IMR-90 (cell line): ENCODE results near the gene ABCA5. TPM values are rescaled to one million over a fixed set of nuclear protein-coding genes. Genes with fewer than 3 reads are reported as not detected.

Experiments used
- ATAC-seq: fragments of 200-7000 bp; cut with Tn5 transposase; 2 replicates; pipeline ENCODE4 v1.9.1; 2020; ENCODE audit warnings: low read depth, mild to moderate bottlenecking, moderate library complexity
- BruUV-seq: library from RNA; stranded (reverse); fragments of 400-500 nt; replicated peaks from 2 replicates; lab custom pipeline; 2021; lab: Mats Ljungman, UMichigan
- CTCF ChIA-PET: fragments of 300-600 bp; formaldehyde crosslinking; extraction: SDS; loops from one replicate; lab custom pipeline; 2021; ENCODE audit warnings: antibody characterized with exemption; lab: Yijun Ruan, JAX
- POLR2A ChIA-PET: fragments of 300-600 bp; sonication (Branson Sonifier 250); formaldehyde crosslinking; loops from one replicate; lab custom pipeline; 2022; ENCODE audit warnings: antibody characterized with exemption; ENCODE audit not compliant: unreplicated experiment; lab: Charles Lee
- DNase-seq: peaks from one replicate; pipeline ENCODE4 v3.0.0; 2013
- H2AFZ ChIP-seq: replicated peaks from 2 replicates; pipeline ENCODE3; 2013; ENCODE audit warnings: low read length, mild to moderate bottlenecking; ENCODE audit not compliant: poor library complexity
- H2AK5ac ChIP-seq: 2 replicates; pipeline ENCODE4 v1.6.1; 2013; ENCODE audit warnings: low read depth, low read length, inconsistent platforms
- H2AK9ac ChIP-seq: replicated peaks from 2 replicates; pipeline ENCODE3; 2013; ENCODE audit warnings: mild to moderate bottlenecking, low read depth, low read length, moderate library complexity; ENCODE audit not compliant: poor library complexity
- H2BK120ac ChIP-seq: 2 replicates; pipeline ENCODE4 v1.6.1; 2013; ENCODE audit warnings: low read depth, low read length, inconsistent platforms
- H2BK15ac ChIP-seq: 3 replicates; pipeline ENCODE4 v1.6.1; 2013; ENCODE audit warnings: low read depth, low read length, inconsistent platforms
- H2BK20ac ChIP-seq: 2 replicates; pipeline ENCODE4 v1.6.1; 2013; ENCODE audit warnings: low read depth, mild to moderate bottlenecking, inconsistent platforms, low read length, moderate library complexity
- H2BK5ac ChIP-seq: 2 replicates; pipeline ENCODE4 v1.6.1; 2013; ENCODE audit warnings: mild to moderate bottlenecking, low read depth, low read length, inconsistent platforms; ENCODE audit not compliant: poor library complexity, severe bottlenecking
- H3K14ac ChIP-seq: replicated peaks from 2 replicates; pipeline ENCODE4 v1.6.1; 2013; ENCODE audit warnings: low read depth, low read length, inconsistent platforms
- H3K18ac ChIP-seq: 2 replicates; pipeline ENCODE4 v1.6.1; 2013; ENCODE audit warnings: low read depth, low read length, control low read depth
- H3K23ac ChIP-seq: 2 replicates; pipeline ENCODE4 v1.6.1; 2013; ENCODE audit warnings: low read depth, low read length, inconsistent platforms
- H3K27ac ChIP-seq: 2 replicates; pipeline ENCODE4 v1.5.1; 2013; ENCODE audit warnings: mild to moderate bottlenecking, control low read depth, low read length; ENCODE audit not compliant: insufficient read depth
- H3K27me3 ChIP-seq: 2 replicates; pipeline ENCODE4 v1.6.1; 2013; ENCODE audit warnings: low read length; ENCODE audit not compliant: control insufficient read depth, insufficient read depth
- H3K36me3 ChIP-seq: 2 replicates; pipeline ENCODE4 v1.6.1; 2013; ENCODE audit warnings: low read length, mixed read lengths; ENCODE audit not compliant: control insufficient read depth, insufficient read depth
- H3K4ac ChIP-seq: 2 replicates; pipeline ENCODE4 v1.6.1; 2013; ENCODE audit warnings: low read depth, low read length, inconsistent platforms
- H3K4me1 ChIP-seq: 2 replicates; pipeline ENCODE4 v1.6.1; 2013; ENCODE audit warnings: low read length, mixed read lengths; ENCODE audit not compliant: control insufficient read depth, insufficient read depth
- H3K4me2 ChIP-seq: 2 replicates; pipeline ENCODE4 v1.6.1; 2013; ENCODE audit warnings: low read depth, mild to moderate bottlenecking, control low read depth, low read length, moderate library complexity
- H3K4me3 ChIP-seq: 2 replicates; pipeline ENCODE4 v1.5.1; 2013; ENCODE audit warnings: low read depth, mild to moderate bottlenecking, control low read depth, low read length, moderate library complexity; ENCODE audit not compliant: insufficient read depth
- H3K56ac ChIP-seq: 2 replicates; pipeline ENCODE4 v1.6.1; 2013; ENCODE audit warnings: low read length, inconsistent platforms; ENCODE audit not compliant: insufficient read depth; ENCODE audit errors: extremely low read depth
- H3K79me1 ChIP-seq, 2 experiments: 2 replicates each; pipeline ENCODE4 v1.6.1; 2013; ENCODE audit warnings: low read length in 2 of 2, inconsistent platforms in 1 of 2, low read depth in 1 of 2
- H3K9ac ChIP-seq: 2 replicates; pipeline ENCODE4 v1.6.1; 2013; ENCODE audit warnings: low read depth, low read length, control low read depth
- H3K9me1 ChIP-seq: 2 replicates; pipeline ENCODE4 v1.6.1; 2013; ENCODE audit warnings: low read length, inconsistent platforms; ENCODE audit not compliant: insufficient read depth
- H3K9me3 ChIP-seq: 2 replicates; pipeline ENCODE4 v1.6.1; 2013; ENCODE audit warnings: low read length; ENCODE audit not compliant: control insufficient read depth, insufficient read depth
- H4K20me1 ChIP-seq: 2 replicates; pipeline ENCODE4 v1.6.1; 2013; ENCODE audit warnings: low read length, inconsistent platforms; ENCODE audit not compliant: insufficient read depth
- H4K5ac ChIP-seq: 2 replicates; pipeline ENCODE4 v1.6.1; 2013; ENCODE audit warnings: mild to moderate bottlenecking, low read depth, low read length, control low read depth
- H4K8ac ChIP-seq, 2 experiments: 2 replicates each; pipeline ENCODE4 v1.6.1; 2013; ENCODE audit warnings: low read depth in 2 of 2, low read length in 2 of 2, control low read depth in 1 of 2, inconsistent platforms in 1 of 2
- H4K91ac ChIP-seq: 2 replicates; pipeline ENCODE4 v1.6.1; 2013; ENCODE audit warnings: low read depth, low read length, inconsistent platforms; ENCODE audit not compliant: insufficient read depth
- BHLHE40 ChIP-seq: fragments of 150-350 bp; IDR thresholded peaks from 2 replicates; pipeline ENCODE4 v1.6.1; 2016; ENCODE audit warnings: mild to moderate bottlenecking, low read depth, low read length
- CEBPB ChIP-seq: IDR thresholded peaks from 2 replicates; pipeline ENCODE4 v1.6.1; 2012; ENCODE audit warnings: low read depth, low read length, improper control_type of control experiment
- CHD1 ChIP-seq: IDR thresholded peaks from 2 replicates; pipeline ENCODE4 v1.6.1; 2012; ENCODE audit warnings: low read depth, low read length, improper control_type of control experiment
- FOS ChIP-seq: fragments of 150-350 bp; IDR thresholded peaks from 2 replicates; pipeline ENCODE4 v1.6.1; 2016; ENCODE audit warnings: low read depth, low read length
- MAFK ChIP-seq: IDR thresholded peaks from 2 replicates; pipeline ENCODE4 v1.6.1; 2012; ENCODE audit warnings: low read depth, low read length, improper control_type of control experiment
- MAZ ChIP-seq: IDR thresholded peaks from 2 replicates; pipeline ENCODE4 v1.6.1; 2012; ENCODE audit warnings: low read depth, mild to moderate bottlenecking, low read length, improper control_type of control experiment, moderate library complexity, borderline replicate concordance
- MXI1 ChIP-seq: IDR thresholded peaks from 2 replicates; pipeline ENCODE4 v1.6.1; 2012; ENCODE audit warnings: low read depth, mild to moderate bottlenecking, low read length, moderate library complexity, borderline replicate concordance
- NFE2L2 ChIP-seq: fragments of 150-350 bp; IDR thresholded peaks from 2 replicates; pipeline ENCODE4 v1.6.1; 2016; ENCODE audit warnings: low read depth, mild to moderate bottlenecking, low read length
- POLR2A ChIP-seq: IDR thresholded peaks from 2 replicates; pipeline ENCODE4 v1.6.1; 2012; ENCODE audit warnings: mild to moderate bottlenecking, low read depth, low read length
- RAD21 ChIP-seq: IDR thresholded peaks from 2 replicates; pipeline ENCODE4 v1.6.1; 2012; ENCODE audit warnings: low read length, improper control_type of control experiment
- RCOR1 ChIP-seq: IDR thresholded peaks from 2 replicates; pipeline ENCODE4 v1.6.1; 2012; ENCODE audit warnings: mild to moderate bottlenecking, low read length, improper control_type of control experiment; ENCODE audit not compliant: insufficient replicate concordance
- RFX5 ChIP-seq: IDR thresholded peaks from 2 replicates; pipeline ENCODE4 v1.8.0; 2012; ENCODE audit warnings: low read depth, mild to moderate bottlenecking, low read length, moderate library complexity
- SMC3 ChIP-seq: fragments of 150-350 bp; IDR thresholded peaks from 2 replicates; pipeline ENCODE4 v1.6.1; 2016; ENCODE audit warnings: low read depth, mild to moderate bottlenecking, antibody characterized with exemption, low read length, moderate library complexity
- WGBS, 2 experiments: methylation state at CpG; one replicate each; pipeline versions ENCODE4 v1.1.5 to v1.1.7; 2013; ENCODE audit warnings: missing lambda C conversion rate in 2 of 2; ENCODE audit not compliant: insufficient read length in 1 of 2; ENCODE audit errors: extremely low coverage in 2 of 2; 5-methylcytosine and 5-hydroxymethylcytosine counted together
- dilution Hi-C: fragments of 300-500 bp; cut with HindIII; formaldehyde crosslinking; loops from one replicate; pipeline ENCODE4 v1.14.3; 2018; ENCODE audit warnings: low sequenced_read_pairs; ENCODE audit not compliant: unreplicated experiment
- in situ Hi-C: fragments of 300-500 bp; cut with MboI; formaldehyde crosslinking; loops from 3 replicates; pipeline ENCODE4 v1.14.3; 2019; ENCODE audit warnings: low sequenced_read_pairs, inconsistent platforms, mixed read lengths
- intact Hi-C: fragments of 100-400 bp; cut with micrococcal nuclease; formaldehyde crosslinking; loops from 2 replicates; pipeline ENCODE4 v1.10.0; 2022
- polyA plus RNA-seq, 3 experiments: library from polyadenylated mRNA; depleted of rRNA; stranded (reverse); fragments of >200 nt; gene quantifications; 2 replicates each; pipeline ENCODE4 v1.2.3, GENCODE V29; 2012; ENCODE audit warnings: low replicate concordance in 1 of 3
- total RNA-seq: library from RNA; depleted of rRNA; stranded (reverse); fragments of >200 nt; gene quantifications from 2 replicates; pipeline ENCODE4 v1.2.3, GENCODE V29; 2012
- TF ChIP-seq, protein P1 (sequence below): conservative IDR thresholded peaks from 2 replicates; pipeline ENCODE4 v1.5.1; 2012; ENCODE audit warnings: mild to moderate bottlenecking, low read depth, low read length, improper control_type of control experiment
- TF ChIP-seq, protein P2 (sequence below): fragments of 150-350 bp; IDR thresholded peaks from 2 replicates; pipeline ENCODE4 v1.6.1; 2017; ENCODE audit warnings: mild to moderate bottlenecking, antibody characterized with exemption, low read length, low read depth
- TF ChIP-seq, protein P3 (sequence below): fragments of 150-350 bp; IDR thresholded peaks from 2 replicates; pipeline ENCODE4 v1.6.1; 2016; ENCODE audit warnings: low read depth, mild to moderate bottlenecking, low read length, moderate library complexity, borderline replicate concordance

Gene ABCA5
- total and polyA plus RNA-seq, 2 of the 4 experiments (the other 2 are of a cell fraction): 1.3 to 2.3 TPM

DNA sequence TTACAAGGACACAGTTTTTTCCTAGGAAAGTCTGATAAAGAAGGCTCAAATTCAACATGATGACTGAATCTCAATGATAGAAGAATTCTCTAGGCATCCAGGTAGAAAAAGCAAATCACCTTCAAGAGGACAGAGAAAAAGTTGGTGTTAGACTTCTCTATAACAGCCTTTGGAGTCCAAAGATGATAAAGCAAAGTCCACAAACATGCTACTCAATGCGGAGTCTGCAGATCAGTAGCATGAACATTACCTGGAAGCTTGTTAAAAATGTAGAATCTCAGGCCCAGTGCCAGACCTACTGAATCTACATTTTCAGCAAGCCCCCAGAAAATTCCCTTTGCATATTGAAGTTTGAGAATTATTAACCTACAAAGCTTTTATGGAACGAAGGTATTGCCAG lies 46.1 kb upstream of the ABCA5 start:
- H3K27me3 ChIP-seq: no peaks in the 10 kb centered on the region; the same call in 1 of the 2 replicates
- no peak overlapping the region for H3K4me2 ChIP-seq
- TF ChIP-seq RAD21 (no peak), BHLHE40 (no peak), CHD1 (no peak), CEBPB (no peak), MAFK (no peak), MXI1 (no peak), SMC3 (no peak), RFX5 (no peak), FOS (no peak), RCOR1 (no peak), MAZ (no peak), NFE2L2 (no peak), POLR2A (no peak)
- TF ChIP-seq, protein P1, sequence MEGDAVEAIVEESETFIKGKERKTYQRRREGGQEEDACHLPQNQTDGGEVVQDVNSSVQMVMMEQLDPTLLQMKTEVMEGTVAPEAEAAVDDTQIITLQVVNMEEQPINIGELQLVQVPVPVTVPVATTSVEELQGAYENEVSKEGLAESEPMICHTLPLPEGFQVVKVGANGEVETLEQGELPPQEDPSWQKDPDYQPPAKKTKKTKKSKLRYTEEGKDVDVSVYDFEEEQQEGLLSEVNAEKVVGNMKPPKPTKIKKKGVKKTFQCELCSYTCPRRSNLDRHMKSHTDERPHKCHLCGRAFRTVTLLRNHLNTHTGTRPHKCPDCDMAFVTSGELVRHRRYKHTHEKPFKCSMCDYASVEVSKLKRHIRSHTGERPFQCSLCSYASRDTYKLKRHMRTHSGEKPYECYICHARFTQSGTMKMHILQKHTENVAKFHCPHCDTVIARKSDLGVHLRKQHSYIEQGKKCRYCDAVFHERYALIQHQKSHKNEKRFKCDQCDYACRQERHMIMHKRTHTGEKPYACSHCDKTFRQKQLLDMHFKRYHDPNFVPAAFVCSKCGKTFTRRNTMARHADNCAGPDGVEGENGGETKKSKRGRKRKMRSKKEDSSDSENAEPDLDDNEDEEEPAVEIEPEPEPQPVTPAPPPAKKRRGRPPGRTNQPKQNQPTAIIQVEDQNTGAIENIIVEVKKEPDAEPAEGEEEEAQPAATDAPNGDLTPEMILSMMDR: no peak
- TF ChIP-seq, protein P2, sequence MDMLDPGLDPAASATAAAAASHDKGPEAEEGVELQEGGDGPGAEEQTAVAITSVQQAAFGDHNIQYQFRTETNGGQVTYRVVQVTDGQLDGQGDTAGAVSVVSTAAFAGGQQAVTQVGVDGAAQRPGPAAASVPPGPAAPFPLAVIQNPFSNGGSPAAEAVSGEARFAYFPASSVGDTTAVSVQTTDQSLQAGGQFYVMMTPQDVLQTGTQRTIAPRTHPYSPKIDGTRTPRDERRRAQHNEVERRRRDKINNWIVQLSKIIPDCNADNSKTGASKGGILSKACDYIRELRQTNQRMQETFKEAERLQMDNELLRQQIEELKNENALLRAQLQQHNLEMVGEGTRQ: no peak
- TF ChIP-seq, protein P3, sequence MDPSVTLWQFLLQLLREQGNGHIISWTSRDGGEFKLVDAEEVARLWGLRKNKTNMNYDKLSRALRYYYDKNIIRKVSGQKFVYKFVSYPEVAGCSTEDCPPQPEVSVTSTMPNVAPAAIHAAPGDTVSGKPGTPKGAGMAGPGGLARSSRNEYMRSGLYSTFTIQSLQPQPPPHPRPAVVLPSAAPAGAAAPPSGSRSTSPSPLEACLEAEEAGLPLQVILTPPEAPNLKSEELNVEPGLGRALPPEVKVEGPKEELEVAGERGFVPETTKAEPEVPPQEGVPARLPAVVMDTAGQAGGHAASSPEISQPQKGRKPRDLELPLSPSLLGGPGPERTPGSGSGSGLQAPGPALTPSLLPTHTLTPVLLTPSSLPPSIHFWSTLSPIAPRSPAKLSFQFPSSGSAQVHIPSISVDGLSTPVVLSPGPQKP: no peak
- H2BK20ac ChIP-seq: no peak overlapping the region
- dilution Hi-C loops: no loop called here
- no peak overlapping the region for H3K4ac ChIP-seq
- ChIA-PET CTCF (no interaction called here), POLR2A (no interaction called here)
- H4K91ac ChIP-seq: no peak overlapping the region
- no peak overlapping the region for H2AFZ ChIP-seq
- no peak overlapping the region for H4K5ac ChIP-seq
- DNase-seq (no peak), ATAC-seq (no peak)
- H3K9ac ChIP-seq: no peak overlapping the region
- H3K9me1 ChIP-seq: no peaks in the 10 kb centered on the region
- H3K18ac ChIP-seq: no peak overlapping the region
- H4K8ac ChIP-seq: no peak overlapping the region
- H2BK5ac ChIP-seq: no peak overlapping the region
- no peak overlapping the region for H3K14ac ChIP-seq
- H3K9me3 ChIP-seq: no peaks in the 10 kb centered on the region
- H4K20me1 ChIP-seq: no peaks in the 10 kb centered on the region
- H2AK9ac ChIP-seq: no peak overlapping the region
- H3K4me1 ChIP-seq: no peaks in the 10 kb centered on the region
- H3K23ac ChIP-seq: no peak overlapping the region
- in situ Hi-C loops: no loop called here
- intact Hi-C loops: no loop called here
- BruUV-seq: no TSS peak
- no peak overlapping the region for H2AK5ac ChIP-seq
- no peak overlapping the region for H3K4me3 ChIP-seq
- WGBS, 2 experiments: no CpG with 5 or more reads among the region's 2 CpGs
- no peak overlapping the region for H2BK15ac ChIP-seq
- H3K27ac ChIP-seq: no peak overlapping the region
- H3K56ac ChIP-seq: no peak overlapping the region
- H3K36me3 ChIP-seq: no peaks in the 10 kb centered on the region
- H3K79me1 ChIP-seq: no peaks in the 10 kb centered on the region
- no peak overlapping the region for H2BK120ac ChIP-seq
